Sigmoid colon (tissue), 7 donors: ENCODE data around the gene SIRT5. TPM values are rescaled to one million over a fixed set of nuclear protein-coding genes. Genes with fewer than 3 reads are reported as not detected.

Experiments
- DNase-seq: peaks from one replicate; pipeline ENCODE4 v3.0.0-alpha.2; 2019
- H3K27ac ChIP-seq, 4 donors: fragments of 200-600 bp; sonication (generic); one replicate each; pipeline ENCODE4 v1.5.1; 2016 to 2019; ENCODE audit warnings: mild to moderate bottlenecking in 1 of 4
- H3K27me3 ChIP-seq, 3 donors: fragments of 200-600 bp; sonication (generic); one replicate each; pipeline ENCODE4 v1.5.1; 2019; ENCODE audit warnings: mild to moderate bottlenecking in 1 of 3
- H3K36me3 ChIP-seq, 4 donors: fragments of 200-600 bp; sonication (generic); one replicate each; pipeline ENCODE4 v1.5.1; 2016 to 2019
- H3K4me1 ChIP-seq, 4 donors: fragments of 200-600 bp; sonication (generic); one replicate each; pipeline ENCODE4 v1.5.1; 2017 to 2019
- H3K4me3 ChIP-seq, 4 donors: fragments of 200-600 bp; sonication (generic); one replicate each; pipeline ENCODE4 v1.5.1; 2017 to 2019; ENCODE audit warnings: mild to moderate bottlenecking in 2 of 4, moderate library complexity in 1 of 4
- H3K9me3 ChIP-seq, 4 donors: fragments of 200-600 bp in 3 of 4; sonication (generic) in 3 of 4; one replicate each; pipeline versions ENCODE4 v1.5.1 to v1.6.1; 2013 to 2019
- EP300 ChIP-seq, 4 donors: sonication (generic); formaldehyde crosslinking; IDR thresholded peaks; one replicate each; pipeline ENCODE4 v1.6.1; 2017; ENCODE audit warnings: antibody characterized with exemption in 4 of 4
- POLR2A ChIP-seq, 2 donors: fragments of 450-650 bp; IDR thresholded peaks; one replicate each; pipeline ENCODE4 v1.6.1; 2016; ENCODE audit warnings: antibody characterized with exemption in 2 of 2, mild to moderate bottlenecking in 2 of 2, moderate library complexity in 2 of 2
- POLR2AphosphoS5 ChIP-seq, 4 donors: sonication (generic); formaldehyde crosslinking; IDR thresholded peaks; one replicate each; pipeline ENCODE4 v1.6.1; 2017; ENCODE audit warnings: antibody characterized with exemption in 4 of 4
- WGBS, 2 donors: extraction: QIAGEN DNeasy Blood & Tissue Kit; methylation state at CpG; one replicate each; pipeline ENCODE4 v1.1.7; 2013; 5-methylcytosine and 5-hydroxymethylcytosine counted together
- intact Hi-C: fragments of 100-400 bp; cut with DNase I; formaldehyde crosslinking; loops from one replicate; pipeline ENCODE4 v1.15.1; 2023
- polyA plus RNA-seq, 3 donors: library from polyadenylated mRNA; stranded (reverse); fragments of 200-250 nt; gene quantifications; one replicate each; pipeline ENCODE4 v1.2.3, GENCODE V29; 2013
- total RNA-seq, 4 donors: library from RNA; depleted of rRNA; stranded (reverse); fragments of >200 nt; gene quantifications; one replicate each; pipeline ENCODE4 v1.1.0, GENCODE V29; 2016
- TF ChIP-seq, protein P1 (sequence below), 4 experiments: fragments of 450-650 bp in 3 of 4; fragments of 200-600 bp in 1 of 4; IDR thresholded peaks; one replicate each; pipeline ENCODE4 v1.5.1; 2016 to 2019; ENCODE audit warnings: antibody characterized with exemption in 4 of 4, mild to moderate bottlenecking in 3 of 4, moderate library complexity in 2 of 4
- donor health status: healthy with polysubstance abuse.
- donor health status: Bipolar disorder and iron deficiency.
- donor health status: healthy.

Gene SIRT5
- total and polyA plus RNA-seq, 7 donors: 5.8 to 13.3 (median 8.4) TPM

- no peaks in the 10 kb centered on the region for H3K27me3 ChIP-seq
- no peak overlapping the region for H3K27ac ChIP-seq
- H3K4me3 ChIP-seq: no peak overlapping the region
- H3K9me3 ChIP-seq: no peaks in the 10 kb centered on the region
- no peaks in the 10 kb centered on the region for H3K36me3 ChIP-seq
- TF ChIP-seq, protein P1, sequence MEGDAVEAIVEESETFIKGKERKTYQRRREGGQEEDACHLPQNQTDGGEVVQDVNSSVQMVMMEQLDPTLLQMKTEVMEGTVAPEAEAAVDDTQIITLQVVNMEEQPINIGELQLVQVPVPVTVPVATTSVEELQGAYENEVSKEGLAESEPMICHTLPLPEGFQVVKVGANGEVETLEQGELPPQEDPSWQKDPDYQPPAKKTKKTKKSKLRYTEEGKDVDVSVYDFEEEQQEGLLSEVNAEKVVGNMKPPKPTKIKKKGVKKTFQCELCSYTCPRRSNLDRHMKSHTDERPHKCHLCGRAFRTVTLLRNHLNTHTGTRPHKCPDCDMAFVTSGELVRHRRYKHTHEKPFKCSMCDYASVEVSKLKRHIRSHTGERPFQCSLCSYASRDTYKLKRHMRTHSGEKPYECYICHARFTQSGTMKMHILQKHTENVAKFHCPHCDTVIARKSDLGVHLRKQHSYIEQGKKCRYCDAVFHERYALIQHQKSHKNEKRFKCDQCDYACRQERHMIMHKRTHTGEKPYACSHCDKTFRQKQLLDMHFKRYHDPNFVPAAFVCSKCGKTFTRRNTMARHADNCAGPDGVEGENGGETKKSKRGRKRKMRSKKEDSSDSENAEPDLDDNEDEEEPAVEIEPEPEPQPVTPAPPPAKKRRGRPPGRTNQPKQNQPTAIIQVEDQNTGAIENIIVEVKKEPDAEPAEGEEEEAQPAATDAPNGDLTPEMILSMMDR (IDR thresholded peaks at IDR 0.05): no peak
- TF ChIP-seq POLR2A (IDR thresholded peaks at IDR 0.05) (no peak), EP300 (IDR thresholded peaks at IDR 0.05) (no peak), POLR2AphosphoS5 (IDR thresholded peaks at IDR 0.05) (no peak)
- intact Hi-C loops: loop anchor here (2.0 kb wide), 1 partner anchor 198 kb away; no protein-coding TSS in a partner anchor
- H3K4me1 ChIP-seq: no peaks in the 10 kb centered on the region
- 24 to 66% methylated on average over 4 of the region's 4 CpGs for WGBS, 2 donors
- DNase-seq: no peak
Observed at GRCh38 chr6:13536796-13537526, 37.4 kb upstream of the SIRT5 start.

DNA sequence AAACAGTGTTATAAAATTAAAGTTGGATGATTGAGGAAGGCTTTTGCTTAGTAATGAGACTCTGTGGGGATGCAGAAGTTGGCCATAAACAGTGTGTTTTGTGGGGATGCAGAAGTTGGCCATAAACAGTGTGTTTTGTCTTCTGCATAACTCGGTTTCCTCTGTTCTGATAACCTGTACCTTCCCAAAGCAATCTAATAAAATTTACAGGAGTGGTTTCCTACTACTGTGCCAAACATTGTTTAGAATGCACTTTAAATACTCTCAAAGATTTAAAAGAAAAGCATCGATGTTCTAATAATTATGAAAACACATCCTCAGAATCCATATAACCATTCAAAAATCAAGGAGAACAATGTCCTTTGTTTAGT is 36.9 kb upstream of the SIRT5 start:
- H3K27me3 ChIP-seq: no peaks in the 10 kb centered on the region
- no peaks in the 10 kb centered on the region for H3K9me3 ChIP-seq
- no peak for DNase-seq
- no peak overlapping the region for H3K27ac ChIP-seq
- intact Hi-C loops: loop anchor here (2.0 kb wide), 1 partner anchor 199 kb away; no protein-coding TSS in a partner anchor
- TF ChIP-seq POLR2AphosphoS5 (IDR thresholded peaks at IDR 0.05): no peak
- H3K4me3 ChIP-seq: no peak overlapping the region
- H3K36me3 ChIP-seq: no peaks in the 10 kb centered on the region
- no peaks in the 10 kb centered on the region for H3K4me1 ChIP-seq
- 14 to 53% methylated on average over 2 of the region's 2 CpGs for WGBS, 2 donors

GRCh38 chr6:13538084-13538483 is 36.3 kb upstream of the SIRT5 start:
- 34 to 64% methylated on average over 2 of the region's 2 CpGs for WGBS, 2 donors
- Histone ChIP-seq H3K27ac (no peak overlapping the region), H3K27me3 (no peaks in the 10 kb centered on the region), H3K36me3 (no peaks in the 10 kb centered on the region), H3K9me3 (no peaks in the 10 kb centered on the region), H3K4me1 (no peaks in the 10 kb centered on the region), H3K4me3 (no peak overlapping the region)
- DNase-seq: no peak
- TF ChIP-seq EP300 (IDR thresholded peaks at IDR 0.05) (no peak), POLR2AphosphoS5 (IDR thresholded peaks at IDR 0.05) (no peak), POLR2A (IDR thresholded peaks at IDR 0.05) (no peak)
- TF ChIP-seq, protein P1 (IDR thresholded peaks at IDR 0.05): peak; percentile 40 to 46 (median 44)
- intact Hi-C loops: no loop called here

GRCh38 chr6:13538600-13538999 is 35.8 kb upstream of the SIRT5 start:
- Histone ChIP-seq H3K27ac (no peak overlapping the region), H3K4me3 (no peak overlapping the region), H3K27me3 (no peaks in the 10 kb centered on the region), H3K36me3 (no peaks in the 10 kb centered on the region), H3K4me1 (no peaks in the 10 kb centered on the region), H3K9me3 (no peaks in the 10 kb centered on the region)
- DNase-seq: no peak
- intact Hi-C loops: no loop called here
- 94 to 95% methylated on average over 3 of the region's 3 CpGs for WGBS, 2 donors
- TF ChIP-seq POLR2AphosphoS5 (IDR thresholded peaks at IDR 0.05): no peak
- TF ChIP-seq POLR2A (IDR thresholded peaks at IDR 0.05): no peak
- TF ChIP-seq EP300 (IDR thresholded peaks at IDR 0.05): no peak
- TF ChIP-seq, protein P1 (IDR thresholded peaks at IDR 0.05): no peak

- H3K9me3 ChIP-seq: no peaks in the 10 kb centered on the region
- intact Hi-C loops: no loop called here
- H3K27me3 ChIP-seq: no peaks in the 10 kb centered on the region
- TF ChIP-seq, protein P1 (IDR thresholded peaks at IDR 0.05): no peak
- TF ChIP-seq POLR2AphosphoS5 (IDR thresholded peaks at IDR 0.05): no peak
- TF ChIP-seq POLR2A (IDR thresholded peaks at IDR 0.05): no peak
- TF ChIP-seq EP300 (IDR thresholded peaks at IDR 0.05): no peak
- H3K4me1 ChIP-seq: no peaks in the 10 kb centered on the region
- no peak for DNase-seq
- H3K4me3 ChIP-seq: no peak overlapping the region
- no peak overlapping the region for H3K27ac ChIP-seq
- no peaks in the 10 kb centered on the region for H3K36me3 ChIP-seq
- 73 to 92% methylated on average over 1 of the region's 1 CpG for WGBS, 2 donors
Observed at GRCh38 chr6:13539572-13539971, 34.8 kb upstream of the SIRT5 start.
